GM19351 (cell line): Measurements from ENCODE around the gene KRTAP4-11.
"Not testable (repeated sequence)": the region's sequence is repeated elsewhere in the genome, so short reads cannot be mapped to it uniquely, and the experiment has no call there.

ENCODE experiments used
- ATAC-seq: cut with Tn5 transposase; IDR thresholded peaks from one replicate; pipeline ENCODE4 v1.9.1; 2021; ENCODE audit warnings: mild to moderate bottlenecking, moderate library complexity; ENCODE audit not compliant: unreplicated experiment

Gene KRTAP4-11

DNA sequence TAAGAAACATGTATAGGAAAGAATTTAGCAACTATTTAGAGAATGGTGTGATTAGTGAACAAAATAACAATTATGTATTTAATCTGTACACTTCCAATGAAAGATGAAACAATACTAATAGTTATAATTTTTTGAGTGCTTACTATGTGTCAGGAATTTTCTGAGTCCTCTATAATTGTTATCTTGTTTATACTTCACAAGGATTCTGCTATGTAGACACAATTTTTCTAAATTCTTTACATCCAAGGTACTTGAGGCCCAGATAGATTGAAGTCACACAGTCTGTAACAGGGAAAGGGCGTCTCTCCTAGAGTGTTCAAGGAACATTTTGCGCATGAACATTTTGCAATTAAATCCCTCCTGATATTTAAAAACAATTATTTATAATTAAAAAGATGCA lies 6.9 kb upstream of the KRTAP4-11 start:
- ATAC-seq, result no peak

DNA sequence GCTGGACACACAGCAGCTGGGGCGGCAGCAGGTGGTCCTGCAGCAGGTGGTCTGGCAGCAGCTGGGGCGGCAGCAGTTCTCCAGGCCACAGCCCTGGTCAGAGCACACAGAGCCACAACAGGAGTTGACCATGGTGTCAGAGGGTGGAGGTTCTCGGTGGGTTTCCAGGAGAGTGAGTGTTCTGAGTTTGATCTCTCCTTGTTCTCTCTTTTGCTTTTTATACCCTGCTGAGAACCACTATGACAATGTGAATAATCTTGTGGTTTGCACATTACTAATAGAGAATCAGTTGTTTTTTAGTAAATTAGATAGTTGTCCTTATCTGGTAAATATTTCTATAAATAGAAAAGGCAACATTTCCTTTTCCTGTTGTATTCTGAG lies 5.8 kb upstream of the KRTAP4-11 start, which contains the start of gene KRTAP4-12:
Gene KRTAP4-12, minus strand, starts transcription at position 192 of the 381 bp plus-strand sequence. Its CDS starts 60 bp downstream, at position 132.
- not testable (repeated sequence) for ATAC-seq

- ATAC-seq, result not testable (repeated sequence)
These were observed 5.3 kb upstream of the KRTAP4-11 start for GRCh38 chr17:41123292-41123990.

DNA sequence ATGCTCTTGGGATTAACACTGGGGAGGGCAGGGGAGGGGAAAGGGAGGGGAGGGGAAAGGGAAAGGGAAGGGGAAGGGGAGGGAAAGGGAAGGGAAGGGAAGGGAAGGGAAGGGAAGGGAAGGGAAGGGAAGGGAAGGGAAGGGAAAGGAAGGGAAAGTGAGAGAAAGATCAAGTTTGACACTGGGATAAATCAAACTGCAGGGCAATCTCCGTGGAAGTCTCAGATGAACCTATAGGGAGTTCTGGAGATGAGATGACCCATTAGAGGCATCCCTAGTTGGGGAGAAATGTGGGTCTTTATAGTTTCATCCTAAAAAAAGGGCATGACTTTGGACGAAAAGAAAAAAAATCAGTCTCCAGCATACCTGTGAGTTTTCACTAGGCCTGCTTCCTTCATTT lies 3.6 kb upstream of the KRTAP4-11 start:
- ATAC-seq, result no peak

DNA sequence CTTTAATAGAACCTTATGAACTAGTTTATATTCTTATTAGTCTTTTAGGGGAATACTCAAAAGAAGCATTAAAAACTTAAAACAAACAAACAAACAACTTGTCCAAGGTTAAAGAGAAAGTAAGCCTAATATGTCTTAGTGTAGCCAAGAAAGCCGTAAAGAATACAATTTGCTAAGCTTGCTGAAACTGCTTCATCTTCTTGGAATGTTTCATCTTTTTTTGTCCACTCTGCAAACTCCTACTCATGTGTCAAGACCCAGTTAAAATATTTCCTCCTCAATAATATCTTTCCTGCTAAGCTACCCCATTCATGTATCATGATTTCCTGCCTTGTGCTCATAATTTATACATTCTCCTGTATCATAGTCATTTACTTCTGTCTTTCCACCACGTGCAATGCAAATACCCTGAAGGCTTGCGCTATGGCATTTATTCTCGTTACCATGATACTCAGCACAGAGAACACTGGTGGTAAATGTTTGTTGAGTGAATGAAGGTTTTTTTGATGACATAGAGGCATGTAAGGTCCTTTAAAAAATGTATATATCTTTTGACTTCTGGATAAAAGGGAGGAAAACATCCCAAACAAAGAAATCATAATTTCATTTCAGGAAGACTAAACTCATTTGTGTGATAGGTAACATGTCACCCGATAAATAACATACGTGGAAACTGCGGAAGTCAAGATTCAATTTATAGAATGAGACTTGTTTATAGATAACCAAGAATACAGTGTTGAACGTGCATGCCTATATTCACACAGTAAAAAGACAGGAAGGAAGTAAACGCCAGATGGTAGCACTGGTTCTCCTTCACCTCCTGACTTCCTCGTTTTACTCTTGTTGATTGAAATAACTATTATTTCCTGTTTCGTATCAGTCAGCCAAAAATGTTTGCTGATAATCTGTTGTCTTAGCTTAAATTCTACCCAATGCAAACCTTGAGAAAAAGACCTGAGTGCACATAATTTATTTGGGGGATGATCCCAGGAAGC lies 1.8 kb upstream of the KRTAP4-11 start:
- not testable (repeated sequence) for ATAC-seq

DNA sequence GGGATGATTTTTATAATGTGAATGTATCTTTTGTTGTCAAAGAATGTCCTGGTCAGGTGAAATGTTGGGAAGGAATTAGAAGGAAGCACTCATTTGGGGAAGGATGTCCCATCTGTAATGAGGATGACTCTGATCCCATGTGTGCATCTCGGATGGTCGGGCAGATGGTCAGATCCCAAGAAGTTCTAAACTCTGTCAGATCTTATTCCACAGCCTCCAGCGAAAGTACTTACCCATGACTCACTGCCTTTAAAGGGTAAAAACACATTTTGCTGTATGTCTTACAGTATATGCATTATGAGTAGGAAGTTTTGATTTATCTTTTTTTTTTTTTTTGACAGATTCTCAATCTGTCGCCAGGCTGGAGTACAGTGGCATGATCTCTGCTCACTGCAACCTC lies 548 bp upstream of the KRTAP4-11 start:
- no peak for ATAC-seq

DNA sequence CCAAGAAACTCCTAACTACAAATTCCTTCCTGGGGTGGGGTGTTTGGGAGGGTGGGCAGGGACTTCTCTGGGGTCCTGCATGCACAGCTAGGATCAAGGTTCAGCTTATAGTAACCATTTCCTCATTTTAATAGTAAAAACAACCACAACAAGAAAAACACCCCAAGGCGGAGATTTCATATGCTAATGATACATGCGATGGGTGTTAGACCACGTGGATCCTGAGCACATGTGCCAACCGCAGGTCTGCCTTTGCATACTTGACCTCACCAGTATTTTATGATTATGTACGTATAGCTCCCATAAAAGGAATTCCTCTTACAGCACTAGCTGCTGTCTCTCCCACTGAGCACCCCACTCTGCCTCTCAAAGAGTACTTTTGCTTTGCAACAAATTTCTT lies 1.9 kb downstream of the KRTAP4-11 start:
- no peak for ATAC-seq

DNA sequence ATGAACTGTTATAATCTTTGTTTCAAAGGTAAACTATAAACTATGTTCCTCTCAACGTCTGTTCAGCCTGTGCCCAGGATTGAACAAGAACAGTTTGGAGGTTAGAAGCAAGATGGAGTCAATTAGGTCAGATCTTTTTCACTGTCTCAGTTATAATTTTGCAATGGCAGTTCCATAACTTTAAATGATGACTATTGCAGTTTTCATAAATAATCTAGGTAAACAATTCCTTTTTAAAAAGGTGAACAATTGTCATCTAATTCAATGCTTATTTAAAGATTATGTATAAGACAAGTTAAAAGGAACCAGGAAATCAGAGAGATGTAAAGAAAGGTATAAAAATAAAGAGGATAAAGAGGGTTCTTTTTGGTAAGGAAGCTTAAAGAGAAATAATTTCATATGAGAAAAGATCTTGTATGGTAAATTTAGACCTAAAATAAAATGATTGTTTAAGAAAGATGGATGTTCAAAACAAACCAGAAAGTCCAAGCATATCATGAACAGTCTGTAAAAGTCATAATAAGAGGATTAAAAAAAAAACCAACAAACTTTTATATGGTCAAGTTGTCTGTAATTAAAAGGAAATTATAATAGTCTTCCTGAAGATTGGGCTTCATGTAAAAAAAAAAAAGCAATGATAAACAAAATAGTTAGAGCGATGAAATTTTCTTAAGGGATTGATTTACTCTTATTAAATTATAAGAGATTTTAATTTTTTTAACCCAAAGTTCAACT lies 6.9 kb downstream of the KRTAP4-11 start:
- no peak for ATAC-seq

- not testable (repeated sequence) for ATAC-seq
These were observed 9.3 kb downstream of the KRTAP4-11 start for GRCh38 chr17:41108728-41109386.

- no peak for ATAC-seq
These were observed 10.2 kb downstream of the KRTAP4-11 start for GRCh38 chr17:41107941-41108450.

DNA sequence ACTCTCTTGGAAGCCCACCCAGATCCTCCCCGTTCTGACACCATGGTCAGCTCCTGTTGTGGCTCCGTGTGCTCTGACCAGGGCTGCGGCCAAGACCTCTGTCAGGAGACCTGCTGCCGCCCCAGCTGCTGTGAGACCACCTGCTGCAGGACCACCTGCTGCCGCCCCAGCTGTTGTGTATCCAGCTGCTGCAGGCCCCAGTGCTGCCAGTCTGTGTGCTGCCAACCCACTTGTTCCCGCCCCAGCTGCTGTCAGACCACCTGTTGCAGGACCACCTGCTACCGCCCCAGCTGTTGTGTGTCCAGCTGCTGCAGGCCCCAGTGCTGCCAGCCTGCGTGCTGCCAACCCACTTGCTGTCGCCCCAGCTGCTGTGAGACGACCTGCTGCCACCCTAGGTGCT lies 12.8 kb downstream of the KRTAP4-11 start, which contains the start of gene KRTAP4-9:
Gene KRTAP4-9, plus strand, starts transcription at position 43 of the 400 bp plus-strand sequence. Its CDS starts 0 bp downstream, at position 43.
- ATAC-seq, result not testable (repeated sequence)

DNA sequence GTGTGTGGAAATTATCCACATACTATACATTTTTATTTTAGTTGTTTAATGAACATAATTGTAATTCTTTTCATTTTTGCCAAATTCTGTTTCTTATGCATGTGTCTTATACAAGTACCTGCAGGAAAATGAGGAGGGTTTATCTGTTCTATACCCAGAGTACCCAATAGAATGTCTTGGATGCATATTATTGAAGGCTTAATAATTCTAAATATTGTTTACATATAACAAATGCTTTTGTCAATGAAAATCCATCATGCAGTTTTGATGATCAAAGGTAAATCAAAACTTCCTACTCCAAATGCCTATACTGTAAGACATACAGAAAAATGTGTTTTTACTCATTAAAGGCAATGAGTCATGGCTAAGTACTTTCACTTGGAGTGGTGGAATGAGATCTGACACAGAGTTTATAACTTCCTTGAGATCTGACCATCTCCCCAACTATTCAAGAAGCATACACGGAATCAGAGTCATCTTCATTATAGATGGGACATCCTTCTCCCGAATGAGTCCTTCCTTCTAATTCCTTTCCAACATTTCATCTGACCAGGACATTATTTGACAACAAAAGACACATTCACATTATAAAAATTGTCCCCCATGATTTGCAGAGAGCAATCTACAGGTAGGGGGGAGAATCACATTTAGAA lies 13.7 kb downstream of the KRTAP4-11 start:
- not testable (repeated sequence) for ATAC-seq

DNA sequence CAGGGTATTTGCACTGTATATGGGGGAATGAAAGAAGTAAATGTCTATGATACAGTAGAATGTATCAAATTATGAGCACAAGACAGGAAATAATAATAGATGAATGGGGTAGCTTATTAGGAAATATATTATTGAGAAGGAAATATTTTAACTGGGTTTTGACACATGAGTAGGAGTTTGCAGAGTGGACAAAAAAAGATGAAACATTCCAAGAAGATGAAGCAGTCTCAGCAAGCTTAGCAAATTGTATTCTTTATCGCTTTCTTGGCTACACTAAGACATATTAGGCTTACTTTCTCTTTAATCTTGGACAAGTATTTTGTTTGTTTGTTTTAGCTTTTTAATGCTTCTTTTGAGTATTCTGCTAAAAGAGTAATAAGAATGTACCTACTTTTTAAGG lies 14.3 kb downstream of the KRTAP4-11 start:
- ATAC-seq, result no peak

- no peak for ATAC-seq
These were observed 16.4 kb downstream of the KRTAP4-11 start, which contains the start of gene KRTAP4-16 for GRCh38 chr17:41101586-41102259. Gene KRTAP4-16, minus strand, starts transcription at chr17:41102209. Its CDS starts 0 bp downstream, at chr17:41102209.

DNA sequence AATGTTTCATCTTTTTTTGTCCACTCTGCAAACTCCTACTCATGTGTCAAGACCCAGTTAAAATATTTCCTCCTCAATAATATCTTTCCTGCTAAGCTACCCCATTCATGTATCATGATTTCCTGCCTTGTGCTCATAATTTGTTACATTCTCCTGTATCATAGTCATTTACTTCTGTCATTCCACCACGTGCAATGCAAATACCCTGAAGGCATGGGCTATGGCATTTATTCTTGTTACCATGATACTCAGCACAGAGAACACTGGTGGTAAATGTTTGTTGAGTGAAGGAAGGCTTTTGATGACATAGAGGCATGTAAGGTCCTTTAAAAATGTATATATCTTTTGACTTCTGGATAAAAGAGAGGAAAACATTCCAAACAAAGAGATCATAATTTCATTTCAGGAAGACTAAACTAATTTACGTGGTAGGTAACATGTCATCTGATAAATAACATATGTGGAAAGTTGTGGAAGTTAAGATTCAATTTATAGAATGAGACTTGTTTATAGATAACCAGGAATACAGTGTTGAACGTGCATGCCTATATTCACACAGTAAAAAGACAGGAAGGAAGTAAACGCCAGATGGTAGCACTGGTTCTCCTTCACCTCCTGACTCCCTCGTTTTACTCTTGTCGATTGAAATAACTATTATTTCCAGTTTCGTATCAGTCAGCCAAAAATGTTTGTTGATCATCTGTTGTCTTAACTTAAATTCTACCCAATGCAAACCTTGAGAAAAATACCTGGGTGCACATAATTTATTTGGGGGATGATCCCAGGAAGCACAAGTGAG lies 18.3 kb downstream of the KRTAP4-11 start:
- not testable (repeated sequence) for ATAC-seq

DNA sequence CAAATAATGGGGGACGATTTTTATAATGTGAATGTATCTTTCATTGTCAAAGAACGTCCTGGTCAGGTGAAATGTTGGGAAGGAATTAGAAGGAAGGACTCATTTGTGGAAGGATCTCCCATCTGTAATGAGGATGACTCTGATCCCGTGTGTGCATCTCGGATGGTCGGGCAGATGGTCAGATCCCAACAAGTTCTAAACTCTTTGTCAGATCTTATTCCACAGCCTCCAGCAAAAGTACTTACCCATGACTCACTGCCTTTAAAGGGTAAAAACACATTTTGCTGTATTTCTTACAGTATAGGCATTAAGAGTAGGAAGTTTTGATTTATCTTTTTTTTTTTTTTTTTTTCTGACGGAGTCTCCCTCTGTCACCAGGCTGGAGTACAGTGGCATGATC lies 19.7 kb downstream of the KRTAP4-11 start:
- no peak for ATAC-seq

GRCh38 chr17:41098042-41098441 lies 20.1 kb downstream of the KRTAP4-11 start, which contains the start of gene KRTAP4-8:
Gene KRTAP4-8, minus strand, starts transcription at chr17:41098142. Its CDS starts 58 bp downstream, at chr17:41098084.
- ATAC-seq, result no peak

DNA sequence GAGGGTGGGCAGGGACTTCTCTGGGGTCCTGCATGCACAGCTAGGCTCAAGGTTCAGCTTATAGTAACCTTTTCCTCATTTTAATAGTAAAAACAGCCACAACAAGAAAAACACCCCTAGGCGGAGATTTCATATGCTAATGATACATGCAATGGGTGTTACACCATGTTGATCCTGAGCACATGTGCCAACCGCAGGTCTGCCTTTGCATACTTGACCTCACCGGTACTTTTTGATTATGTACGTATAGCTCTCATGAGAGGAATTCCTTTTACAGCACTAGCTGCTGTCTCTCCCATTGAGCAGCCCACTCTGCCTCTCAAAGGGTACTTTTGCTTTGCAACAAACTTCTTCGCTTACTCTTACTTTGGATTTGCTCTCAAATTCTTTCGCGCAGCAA lies 22.1 kb downstream of the KRTAP4-11 start:
- no peak for ATAC-seq
